Fibroblast of skin of left biceps (primary cell): Measurements from ENCODE around the gene NDST4.

Experiments
- DNase-seq, 2 experiments: peaks; one replicate each; pipeline ENCODE4 v3.0.0-alpha.2; 2013; ENCODE audit warnings: low read depth in 2 of 2

The NDST4 gene

DNA sequence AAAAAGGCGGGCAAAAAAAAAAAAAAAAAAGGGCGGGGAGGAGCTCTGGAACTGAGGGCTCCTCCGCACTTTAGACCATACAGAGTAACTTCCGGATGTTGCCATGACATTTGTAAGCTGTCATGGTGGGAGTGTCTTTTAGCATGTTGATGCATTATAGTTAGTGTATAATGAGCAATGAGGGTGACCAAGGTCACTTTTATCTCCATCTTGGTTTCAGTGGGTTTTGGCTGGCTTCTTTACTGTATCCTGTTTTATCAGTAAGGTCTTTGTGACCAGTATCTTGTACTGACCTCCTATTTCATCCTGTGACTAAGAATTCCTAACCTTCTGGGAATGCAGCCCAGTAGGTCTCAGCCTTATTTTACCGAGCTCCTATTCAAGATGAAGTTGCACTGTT is 321.4 kb downstream of the NDST4 start:
- DNase-seq: no peak

DNA sequence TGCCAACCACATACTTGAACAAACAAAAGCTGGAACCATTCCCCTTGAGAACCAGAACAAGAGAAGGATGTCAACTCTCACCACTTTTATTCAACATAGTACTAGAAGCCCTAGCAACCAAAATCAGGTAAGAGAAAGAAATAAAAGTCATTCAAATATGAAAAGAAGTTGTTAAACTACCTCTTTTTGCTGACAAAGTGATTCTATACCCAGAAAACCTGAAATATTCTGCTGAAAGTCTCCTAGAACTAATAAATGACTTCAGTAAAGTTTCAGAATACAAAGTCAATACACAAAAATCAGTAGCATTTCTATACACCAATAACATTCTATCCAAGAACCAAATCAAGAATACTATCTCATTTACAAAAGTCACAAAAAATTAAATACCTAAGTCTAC is 327.9 kb downstream of the NDST4 start:
- DNase-seq: no peak

DNA sequence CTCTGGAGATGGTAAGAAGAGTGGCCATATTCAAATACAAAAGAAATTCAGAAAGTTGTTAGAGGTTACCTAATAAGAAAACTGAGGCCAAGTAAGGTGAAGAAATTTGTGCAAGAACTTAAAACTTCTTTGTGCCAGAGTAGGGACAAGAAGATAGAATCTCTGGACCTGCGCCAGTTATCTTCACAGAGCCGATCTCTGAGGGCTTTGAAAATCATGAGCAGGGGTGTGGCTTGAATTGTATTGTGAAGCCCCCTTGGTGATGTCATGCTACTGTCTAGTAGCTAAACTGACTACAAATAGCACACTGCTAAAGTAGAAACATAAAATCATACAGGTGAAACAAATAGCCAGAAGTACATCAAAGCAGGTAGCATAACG is 330.2 kb downstream of the NDST4 start:
- no peak for DNase-seq

DNA sequence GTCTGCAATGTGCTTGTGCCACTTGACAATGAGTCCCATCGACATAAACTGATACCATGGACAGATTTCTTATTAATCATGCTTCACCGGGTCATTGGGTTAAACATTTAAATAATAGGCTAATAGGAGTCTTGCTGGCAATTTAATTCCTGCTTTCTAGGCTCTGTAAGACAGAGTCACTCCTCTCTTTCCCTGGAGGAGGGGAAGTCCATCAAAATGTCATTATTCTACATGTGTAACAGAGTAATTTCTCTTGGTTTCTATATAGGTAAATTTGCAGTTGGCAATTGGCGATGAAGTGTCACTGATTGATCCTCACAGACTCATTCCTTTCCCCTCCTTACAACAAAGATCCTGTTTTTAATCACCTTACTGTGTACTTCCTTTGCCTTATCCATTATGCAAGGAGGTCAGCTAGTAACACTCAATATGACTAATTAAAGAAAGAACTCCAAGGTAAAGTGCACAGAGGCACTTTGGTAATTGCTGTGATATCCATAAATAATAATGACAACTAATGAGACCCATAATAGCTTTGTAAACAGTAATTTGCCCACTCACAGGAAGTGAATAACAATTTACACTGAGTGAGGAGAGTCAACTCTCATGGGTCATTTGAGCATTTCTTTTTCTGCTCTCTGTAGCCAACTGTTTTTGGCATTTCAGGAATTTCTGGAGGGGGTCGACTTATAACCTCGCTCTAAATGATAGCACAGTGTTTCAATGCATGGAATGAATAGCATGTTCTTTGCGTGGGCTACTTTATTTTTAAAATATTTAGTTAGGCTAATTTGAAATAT is 330.8 kb downstream of the NDST4 start:
- no peak for DNase-seq

DNA sequence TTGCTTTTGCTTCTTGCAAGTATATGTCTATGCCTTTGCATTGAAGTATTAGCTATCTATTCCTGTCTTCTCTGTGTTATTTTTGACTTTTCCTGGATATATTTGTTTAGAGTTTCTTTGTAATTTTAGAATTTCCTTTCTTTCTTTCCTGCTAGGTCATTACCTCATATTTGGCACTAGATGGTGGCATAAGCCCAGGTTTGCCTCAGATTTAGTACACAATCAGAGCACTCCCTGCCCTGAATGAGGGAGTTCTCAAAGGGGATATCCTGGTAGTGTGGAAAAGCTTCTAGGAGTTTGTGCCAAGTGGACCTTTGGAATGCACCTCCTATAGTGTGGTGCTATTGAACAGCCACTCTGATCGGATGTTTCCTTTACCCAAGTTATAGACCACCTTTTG is 333.2 kb downstream of the NDST4 start:
- peak in 1 of 2 experiments; percentile 3 for DNase-seq
